ENCODE data around the gene TEP1.

- no peak for TF ChIP-seq POLR2A (IDR thresholded peaks at IDR 0.05)
- no peak for TF ChIP-seq CTCF (IDR thresholded peaks at IDR 0.05)
- no peak for TF ChIP-seq POLR2AphosphoS5 (IDR thresholded peaks at IDR 0.05)
- TF ChIP-seq EP300 (IDR thresholded peaks at IDR 0.05; ENCODE audit: low read depth): no peak
These were observed 71.7 kb downstream of the TEP1 start for GRCh38 chr14:20341646-20342045.

Data from transverse colon (tissue), 4 donors.